ENCODE results near the gene PRPS1L1. TPM values are rescaled to one million over a fixed set of nuclear protein-coding genes. Genes with fewer than 3 reads are reported as not detected.

The PRPS1L1 gene
- total and polyA plus RNA-seq, 2 of the 8 experiments (the other 6 are each of a cell fraction or from before 2014, with no cell fraction given) = not detected

GRCh38 chr7:18040196-18040595, 12.6 kb upstream of the PRPS1L1 start:
- H3K36me3 ChIP-seq (ENCODE audit: control insufficient read depth in 2 of 4, insufficient read depth in 4 of 4, low read length in 3 of 4) = no peaks in the 10 kb centered on the region
- no peak overlapping the region for H3K9ac ChIP-seq (replicated peaks in 1 of 4; ENCODE audit: extremely low read depth in 1 of 4, low read depth in 3 of 4, low read length in 3 of 4)
- H4K20me1 ChIP-seq (replicated peaks in 1 of 2; ENCODE audit: control insufficient read depth in 1 of 2, insufficient read depth in 2 of 2, low read length in 2 of 2) = no peaks in the 10 kb centered on the region
- POLR2A ChIA-PET (ENCODE audit: partially characterized antibody) = no interaction called here
- no peak overlapping the region for H3K4me3 ChIP-seq (ENCODE audit: extremely low read depth in 1 of 4, insufficient read depth in 2 of 4, low read depth in 3 of 4, low read length in 4 of 4)
- H2BK12ac ChIP-seq (ENCODE audit: low read depth, low read length) = no peak overlapping the region
- no peak overlapping the region for H4K5ac ChIP-seq (ENCODE audit: insufficient read length, low read depth, low read length)
- H3K18ac ChIP-seq (ENCODE audit: extremely low read depth, low read length) = no peak overlapping the region
- no peaks in the 10 kb centered on the region for H3K23me2 ChIP-seq (ENCODE audit: low read depth, low read length)
- no peaks in the 10 kb centered on the region for H3K9me3 ChIP-seq (ENCODE audit: insufficient read depth in 2 of 2, low read depth in 1 of 2, low read length in 1 of 2)
- no peak overlapping the region for H2BK20ac ChIP-seq (ENCODE audit: low read length)
- H2BK15ac ChIP-seq (ENCODE audit: low read length) = no peak overlapping the region
- FAIRE-seq = no peak
- no peak overlapping the region for H2AK5ac ChIP-seq (ENCODE audit: low read depth, low read length)
- no peak for DNase-seq (ENCODE audit: low read depth in 1 of 2, low spot score in 2 of 2)
- H2BK5ac ChIP-seq (ENCODE audit: low read depth, low read length) = no peak overlapping the region
- no peak overlapping the region for H4K8ac ChIP-seq (ENCODE audit: extremely low read depth, insufficient read depth, low read length)
- CTCF ChIA-PET (ENCODE audit: partially characterized antibody) = no interaction called here
- H3K23ac ChIP-seq (ENCODE audit: insufficient read length) = no peak overlapping the region
- H3K56ac ChIP-seq (replicated peaks; ENCODE audit: insufficient read length, low read depth, low read length) = no peak overlapping the region
- no peak overlapping the region for H2BK120ac ChIP-seq (replicated peaks; ENCODE audit: low read depth, low read length)
- no peaks in the 10 kb centered on the region for H3K79me1 ChIP-seq (ENCODE audit: low read depth, low read length)
- no peak overlapping the region for H3K4me2 ChIP-seq (ENCODE audit: insufficient read depth in 1 of 2, low read depth in 2 of 2, low read length in 2 of 2)
- no peak overlapping the region for H2AFZ ChIP-seq (ENCODE audit: low read length)
- H3K27me3 ChIP-seq (replicated peaks in 1 of 4; ENCODE audit: control insufficient read depth in 3 of 4, extremely low read depth in 1 of 4, insufficient read depth in 3 of 4, low read length in 3 of 4) = no peaks in the 10 kb centered on the region
- H3K14ac ChIP-seq (ENCODE audit: insufficient read length) = no peak overlapping the region
- TF ChIP-seq MAX (IDR thresholded peaks at IDR 0.05) (no peak), EZH2 (IDR thresholded peaks at IDR 0.05; ENCODE audit: low read depth, low read length, severe bottlenecking) (no peak), EP300 (IDR thresholded peaks at IDR 0.05; ENCODE audit: borderline replicate concordance in 1 of 2, low read depth in 2 of 2, low read length in 2 of 2) (no peak)
- TF ChIP-seq, protein P1, sequence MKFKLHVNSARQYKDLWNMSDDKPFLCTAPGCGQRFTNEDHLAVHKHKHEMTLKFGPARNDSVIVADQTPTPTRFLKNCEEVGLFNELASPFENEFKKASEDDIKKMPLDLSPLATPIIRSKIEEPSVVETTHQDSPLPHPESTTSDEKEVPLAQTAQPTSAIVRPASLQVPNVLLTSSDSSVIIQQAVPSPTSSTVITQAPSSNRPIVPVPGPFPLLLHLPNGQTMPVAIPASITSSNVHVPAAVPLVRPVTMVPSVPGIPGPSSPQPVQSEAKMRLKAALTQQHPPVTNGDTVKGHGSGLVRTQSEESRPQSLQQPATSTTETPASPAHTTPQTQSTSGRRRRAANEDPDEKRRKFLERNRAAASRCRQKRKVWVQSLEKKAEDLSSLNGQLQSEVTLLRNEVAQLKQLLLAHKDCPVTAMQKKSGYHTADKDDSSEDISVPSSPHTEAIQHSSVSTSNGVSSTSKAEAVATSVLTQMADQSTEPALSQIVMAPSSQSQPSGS (IDR thresholded peaks at IDR 0.05; ENCODE audit: low read length) = no peak
- no peak overlapping the region for H3K27ac ChIP-seq (ENCODE audit: low read depth, low read length)
- H3K4me1 ChIP-seq (replicated peaks in 1 of 4; ENCODE audit: control insufficient read depth in 3 of 4, insufficient read depth in 4 of 4, low read length in 3 of 4) = no peaks in the 10 kb centered on the region
- H4K91ac ChIP-seq (replicated peaks; ENCODE audit: insufficient read length, low read length) = no peak overlapping the region
- H3K4ac ChIP-seq (replicated peaks; ENCODE audit: insufficient read length, low read depth, low read length) = no peak overlapping the region
- no peaks in the 10 kb centered on the region for H3K79me2 ChIP-seq (ENCODE audit: control insufficient read depth in 1 of 2, insufficient read depth in 2 of 2, low read length in 2 of 2)
- 87% methylated on average over 5 of the region's 5 CpGs; no CpG with 5 or more reads in 1 of the 2 experiments for WGBS, 2 experiments (ENCODE audit: extremely low coverage in 1 of 2, insufficient coverage in 1 of 2, insufficient read length in 1 of 2, insufficient replicate concordance in 2 of 2, low coverage in 1 of 2, low lambda C conversion rate in 2 of 2, missing lambda C conversion rate in 1 of 2)
